ENCODE results near the gene RSL24D1.

RSL24D1 gene

DNA sequence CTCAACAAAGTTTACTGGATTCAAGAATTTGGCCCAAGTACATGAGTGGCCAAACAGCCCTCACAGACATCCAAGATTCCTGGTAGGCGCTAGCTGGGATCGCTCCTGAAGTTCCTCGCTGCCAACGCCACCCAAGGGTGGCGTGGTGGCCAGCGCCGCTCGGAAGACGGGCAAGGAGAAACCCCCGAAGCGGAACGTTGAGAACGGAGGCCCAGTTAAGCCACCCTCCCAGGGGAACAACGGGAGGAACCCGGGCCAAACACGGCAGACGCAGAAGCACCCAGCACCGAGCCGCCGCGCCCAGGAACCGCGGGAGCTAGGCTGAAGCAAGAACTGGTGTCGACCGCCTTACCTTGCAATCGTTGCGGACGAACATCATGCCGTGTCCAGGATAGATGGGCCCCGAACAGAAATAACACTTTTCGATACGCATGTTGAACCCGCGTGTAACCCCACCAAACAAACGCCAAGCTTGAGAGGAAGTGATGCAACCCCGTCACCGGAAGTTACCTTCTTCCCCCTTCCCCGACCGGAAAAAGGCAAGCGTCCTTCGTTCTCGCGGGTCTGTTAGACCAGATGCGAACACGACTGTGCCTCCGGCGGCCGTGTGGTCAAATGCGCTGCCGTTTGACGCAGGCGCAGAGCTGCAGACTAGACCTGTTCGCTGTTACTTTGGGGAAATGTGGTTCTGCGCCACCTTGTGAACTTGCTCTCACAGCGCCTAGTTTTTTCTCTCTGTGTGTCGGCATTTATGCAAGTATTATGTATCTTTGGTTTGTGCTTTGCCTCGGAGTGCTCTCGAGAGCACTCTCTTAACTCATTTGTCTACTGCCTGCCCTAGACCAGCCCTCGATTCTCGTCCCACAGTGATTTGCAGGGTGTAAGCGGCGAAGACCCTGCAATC lies at the start of gene RSL24D1:
RSL24D1 (minus strand) TSS at position 484 of the 904 bp plus-strand sequence; CDS start at position 433, 51 bp downstream.
- DNase-seq: peak; percentile 89

DNA sequence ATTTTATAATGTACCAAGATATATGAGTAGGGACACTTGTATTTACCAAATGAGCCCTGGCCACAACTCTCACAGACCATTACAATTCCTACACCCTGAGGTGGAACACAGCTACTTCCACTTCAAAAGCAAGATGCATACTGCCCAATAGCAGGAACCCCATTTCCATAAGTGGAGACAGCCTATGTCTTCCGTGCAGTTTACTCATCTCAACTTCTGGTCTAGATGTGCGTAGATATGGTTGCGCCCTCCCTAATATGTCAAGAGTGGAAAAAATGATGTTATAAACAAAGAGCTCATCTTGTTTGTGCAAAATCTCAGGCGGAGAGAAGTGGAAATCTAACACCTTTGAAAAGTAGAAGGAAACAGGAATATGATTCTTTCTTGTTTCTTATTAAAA lies 48.3 kb upstream of the RSL24D1 start:
- DNase-seq: no peak

DNA sequence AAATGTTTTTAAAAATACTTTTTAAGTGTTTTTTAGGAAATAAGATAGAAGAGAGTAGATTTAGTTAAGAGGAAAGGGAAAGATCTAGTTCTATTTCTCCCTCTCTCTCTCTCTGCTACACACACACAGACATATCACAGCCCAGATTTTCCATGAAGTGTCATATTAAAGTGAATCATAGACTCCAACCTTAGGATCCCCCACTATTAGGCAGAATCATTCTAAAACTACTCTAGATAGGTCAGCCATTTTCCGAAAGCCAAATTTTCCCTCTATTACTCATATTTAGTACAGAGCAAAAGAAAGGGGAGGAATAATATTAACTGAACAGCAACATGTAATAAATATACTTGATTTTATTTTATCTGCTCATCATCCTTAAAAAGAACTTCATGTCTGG lies 45.1 kb upstream of the RSL24D1 start:
- no peak for DNase-seq

DNA sequence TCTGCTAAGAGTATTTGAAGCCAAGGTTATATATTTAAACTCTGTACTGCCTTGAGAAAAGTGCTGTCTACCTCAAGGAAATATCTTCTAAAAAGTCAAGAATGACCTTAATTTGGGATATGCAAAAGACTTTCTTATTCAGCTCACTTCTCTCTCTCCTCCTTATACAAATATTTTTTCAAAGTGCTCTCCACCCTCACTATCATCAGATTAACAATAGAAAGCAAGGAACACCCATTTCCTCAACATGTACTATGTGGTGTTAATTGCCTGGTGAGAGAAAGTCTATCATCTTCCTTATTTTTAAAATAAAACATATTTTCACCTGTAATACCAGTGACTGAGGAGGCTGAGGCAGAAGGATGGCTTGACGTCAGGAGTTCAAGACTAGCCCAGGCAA lies 44.4 kb upstream of the RSL24D1 start:
- no peak for DNase-seq

DNA sequence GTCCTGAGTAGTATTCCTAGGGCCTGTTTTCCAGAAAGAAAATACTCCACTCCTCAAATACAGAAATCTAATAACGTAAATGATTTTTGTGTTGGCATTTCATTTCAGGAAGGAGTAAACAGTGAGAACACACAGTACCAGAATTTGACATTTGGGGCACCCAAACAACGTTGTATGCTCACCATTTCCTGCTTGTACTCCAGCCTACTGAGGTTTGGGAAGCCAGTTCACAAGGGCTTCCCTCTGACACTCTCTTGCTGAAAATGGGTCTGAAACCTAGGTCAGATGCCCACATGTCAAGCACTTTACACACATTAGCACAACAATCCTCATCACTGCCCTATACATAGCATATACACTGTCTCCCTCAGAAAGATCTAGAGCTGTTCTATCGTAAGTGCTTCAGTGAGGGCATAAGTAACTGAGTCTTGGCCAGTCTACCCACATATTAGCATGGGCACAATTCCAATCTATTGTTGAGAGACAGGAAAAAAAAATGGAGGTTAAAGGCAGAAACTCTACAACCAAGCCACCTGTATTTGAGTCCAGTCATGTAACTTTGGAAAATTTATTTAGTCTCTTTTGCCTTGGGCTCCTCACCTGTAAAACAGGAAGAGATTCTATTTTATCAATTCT lies 43.5 kb upstream of the RSL24D1 start:
- DNase-seq: no peak

DNA sequence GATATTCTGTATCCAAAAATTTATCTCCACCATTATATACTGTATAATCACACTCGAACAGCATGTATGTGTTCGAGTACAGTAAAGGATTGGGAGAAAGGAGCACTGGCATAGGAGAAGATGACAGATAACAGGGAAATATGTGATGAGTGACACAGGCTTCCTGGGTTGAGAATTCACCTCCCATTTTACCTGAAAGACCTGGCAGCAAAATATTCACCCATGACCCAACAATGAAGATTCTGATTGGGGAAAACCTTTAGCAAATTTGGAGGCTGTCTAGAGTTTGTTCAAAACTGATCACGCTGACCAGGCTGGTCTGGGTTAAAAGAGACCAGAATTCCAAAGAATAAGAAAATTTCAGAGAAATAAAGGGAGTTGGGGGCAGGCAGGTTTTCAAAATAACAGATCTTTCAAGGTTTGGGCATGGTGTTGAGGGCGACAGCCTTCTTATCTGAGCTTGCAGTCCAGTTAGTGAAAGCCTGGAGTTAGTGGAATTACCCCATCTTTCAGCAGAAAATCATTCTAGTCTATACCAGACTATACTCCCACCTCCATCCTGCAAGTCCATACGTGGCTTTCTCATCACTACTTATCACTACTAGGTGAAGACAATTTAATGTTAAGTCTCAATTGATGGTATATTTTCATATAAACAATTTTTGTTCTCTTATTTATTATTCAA lies 42.8 kb upstream of the RSL24D1 start:
- no peak for DNase-seq

GRCh38 chr15:55238877-55239276 lies 42.1 kb upstream of the RSL24D1 start:
- DNase-seq: no peak

DNA sequence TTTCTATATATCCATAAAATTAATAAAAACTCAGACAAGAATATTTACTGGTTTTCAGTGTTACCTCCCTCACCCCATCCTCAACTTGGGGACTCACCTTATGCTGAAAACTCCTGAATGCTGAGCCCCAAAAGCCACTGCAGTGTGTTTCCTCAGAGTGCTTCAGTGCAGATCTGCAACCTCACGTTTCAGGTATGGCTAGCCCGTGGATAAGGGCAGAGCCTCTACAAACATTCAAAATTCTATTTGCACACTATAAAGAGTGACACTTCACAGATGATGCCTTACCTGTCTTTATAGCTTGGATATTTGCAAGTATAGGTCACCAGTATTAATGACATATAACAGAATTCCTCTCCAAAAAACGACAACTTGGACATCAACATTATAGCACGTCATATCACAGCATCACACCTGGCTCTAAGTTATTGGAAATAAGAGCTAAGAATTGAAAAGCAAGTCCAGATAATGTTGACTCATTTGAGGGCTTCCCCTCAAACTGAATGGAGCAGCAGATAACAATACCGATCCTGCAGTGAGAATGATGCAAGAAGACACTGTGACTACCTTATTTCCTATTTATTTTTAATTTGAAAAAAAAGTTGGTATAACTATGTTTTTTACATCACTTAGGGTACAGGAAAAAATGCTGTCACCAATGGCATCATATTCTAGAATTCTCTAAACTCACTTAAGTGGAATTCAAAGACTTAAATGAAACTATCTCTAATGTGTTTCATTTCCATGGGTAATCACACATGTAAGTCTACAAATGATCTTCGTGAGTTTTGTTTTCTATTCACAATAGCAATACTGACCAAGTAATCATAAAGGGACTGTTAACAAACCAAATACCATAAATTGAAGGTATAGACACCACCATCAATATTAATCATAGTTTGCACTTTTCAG lies 40.7 kb upstream of the RSL24D1 start:
- no peak for DNase-seq

DNA sequence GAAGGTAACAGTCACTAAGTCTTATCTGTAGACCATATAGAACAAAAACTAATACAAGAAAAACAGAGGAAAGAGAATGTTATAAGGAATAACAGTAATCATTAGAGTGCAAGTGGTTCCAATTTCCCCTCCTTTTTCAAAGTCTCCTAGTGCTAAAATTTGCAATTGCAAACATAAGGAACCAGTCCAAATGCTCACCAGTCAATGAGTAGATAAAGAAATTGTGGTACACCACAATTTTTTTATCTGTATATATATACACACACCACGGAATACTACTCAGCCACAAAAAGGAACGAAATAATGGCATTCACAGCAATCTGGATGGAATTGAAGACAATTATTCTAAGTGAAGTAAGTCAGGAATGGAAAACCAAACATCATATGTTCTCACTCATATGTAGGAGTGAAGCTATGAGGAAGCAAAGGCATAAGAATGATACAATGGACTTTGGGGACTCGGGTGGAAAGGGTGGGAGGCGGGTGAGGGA lies 38.9 kb upstream of the RSL24D1 start:
- no peak for DNase-seq

DNA sequence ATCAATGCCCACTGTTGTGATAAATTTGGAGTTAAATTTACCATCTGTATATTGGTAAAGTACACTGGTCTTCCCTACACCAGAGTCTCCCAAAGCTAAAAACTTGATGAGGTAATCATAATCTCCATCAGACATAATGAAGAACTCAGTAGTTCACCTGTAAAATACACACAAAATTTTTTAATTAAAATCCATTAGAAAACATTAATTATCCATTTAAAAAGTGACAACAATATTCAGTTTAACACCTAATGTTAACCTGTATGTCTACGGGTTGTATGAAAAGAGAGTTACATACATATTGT lies 38.0 kb upstream of the RSL24D1 start:
- no peak for DNase-seq

DNA sequence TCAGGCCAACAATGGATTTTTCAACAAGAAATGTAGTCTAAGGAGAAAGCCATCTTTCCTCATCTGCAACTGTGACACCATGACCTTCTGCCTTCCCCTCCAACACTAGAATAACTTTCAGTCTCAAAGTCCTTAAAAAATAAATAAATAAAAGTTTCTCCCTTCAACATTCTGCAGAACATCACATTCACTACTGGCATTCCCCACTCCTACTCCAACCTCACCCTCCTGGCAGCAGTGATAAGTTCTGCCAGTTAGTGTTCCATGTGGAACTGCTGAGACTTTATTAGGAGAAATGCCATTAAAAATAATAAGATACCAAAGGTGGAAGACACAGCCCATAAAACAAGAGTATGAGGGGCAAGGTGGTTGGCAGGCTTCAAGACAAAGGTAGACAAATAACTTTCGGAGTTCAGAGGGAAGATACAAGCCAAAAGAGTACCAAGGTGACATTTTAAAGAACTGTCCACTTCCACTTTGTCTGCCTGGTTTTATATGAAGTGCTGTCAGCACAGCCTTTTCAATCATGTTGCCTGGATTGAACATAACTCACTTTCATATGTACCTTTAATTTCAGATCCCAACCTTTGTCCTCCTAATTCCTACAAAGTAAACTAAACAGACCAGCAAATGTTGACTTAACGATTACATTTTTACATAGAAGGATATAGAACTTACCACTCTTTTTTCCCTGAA lies 37.5 kb upstream of the RSL24D1 start:
- DNase-seq: no peak

DNA sequence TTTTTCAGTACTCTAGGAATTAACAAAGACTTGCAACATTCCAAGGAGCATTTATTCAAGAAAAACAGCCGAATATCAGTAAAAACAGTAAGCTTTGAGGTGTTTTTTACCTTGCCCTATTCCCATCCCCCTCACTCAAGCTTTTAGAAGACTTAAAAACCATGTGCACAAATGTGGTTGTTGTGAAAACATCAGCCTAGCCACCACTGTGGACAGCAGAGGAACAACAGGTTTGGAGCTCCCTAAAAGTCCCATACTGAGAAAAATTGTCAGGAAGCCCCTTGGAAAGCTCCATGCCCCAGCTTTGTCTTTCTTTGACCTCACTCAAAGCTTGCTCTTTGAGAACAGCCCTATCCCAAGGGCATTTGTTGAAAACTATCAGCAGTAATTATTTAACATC lies 34.7 kb upstream of the RSL24D1 start:
- DNase-seq: no peak

- DNase-seq: no peak
These were observed 34.2 kb upstream of the RSL24D1 start for GRCh38 chr15:55230953-55231352.

GRCh38 chr15:55230051-55230670 lies 33.4 kb upstream of the RSL24D1 start:
- no peak for DNase-seq

- DNase-seq: no peak
These were observed 29.4 kb upstream of the RSL24D1 start for GRCh38 chr15:55226127-55226526.

DNA sequence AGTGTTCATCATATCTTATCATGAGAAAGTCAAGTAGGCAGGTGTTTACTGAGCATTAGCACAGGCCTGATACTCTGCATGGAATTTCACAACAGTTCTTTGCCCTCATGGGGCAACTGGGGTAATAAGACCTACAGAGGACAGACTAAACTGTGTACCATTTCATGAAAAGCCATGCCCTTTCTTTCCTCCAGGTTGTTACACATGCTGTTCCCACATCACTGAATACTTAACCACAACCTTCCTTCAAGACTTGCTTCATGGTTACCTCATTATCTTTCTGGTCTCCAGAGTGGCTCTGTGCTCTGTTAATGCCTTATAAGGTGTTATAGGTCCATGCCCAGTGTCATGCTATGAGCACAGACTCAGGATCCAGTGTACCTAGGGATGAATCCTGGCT lies 28.2 kb upstream of the RSL24D1 start:
- DNase-seq: no peak

GRCh38 chr15:55222588-55222987 lies 25.8 kb upstream of the RSL24D1 start:
- DNase-seq: no peak

- no peak for DNase-seq
These were observed 24.6 kb upstream of the RSL24D1 start for GRCh38 chr15:55221090-55222011.

DNA sequence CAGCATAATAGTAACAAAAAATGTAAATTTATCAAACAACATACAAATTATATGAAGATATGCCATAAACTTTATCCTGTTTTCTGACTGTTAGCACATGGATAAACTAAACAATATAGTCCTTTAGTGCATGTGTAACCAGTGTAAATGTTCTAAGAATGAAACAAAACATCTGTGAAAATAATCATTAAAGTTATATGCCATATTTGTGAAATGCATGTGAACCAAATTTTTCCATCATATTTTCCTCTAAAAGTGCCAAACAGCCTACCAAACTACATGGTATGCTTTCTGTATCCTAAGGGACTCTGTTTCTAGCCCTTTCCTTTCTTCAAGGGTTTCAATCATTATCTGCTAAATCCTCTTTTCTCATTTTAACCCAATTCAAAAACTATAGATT lies 23.9 kb upstream of the RSL24D1 start:
- DNase-seq: no peak

GRCh38 chr15:55218056-55218455 lies 21.3 kb upstream of the RSL24D1 start:
- DNase-seq: no peak
